K562 (cell line): ENCODE results near the gene TUBB1. TPM values are rescaled to one million over a fixed set of nuclear protein-coding genes. Genes with fewer than 3 reads are reported as not detected.

Source experiments
- CBFA2T2 ChIP-seq: fragments of 450-650 bp; conservative IDR thresholded peaks from 2 replicates; pipeline ENCODE4 v1.6.1; 2017; ENCODE audit warnings: mild to moderate bottlenecking
- NFRKB ChIP-seq: fragments of 450-650 bp; IDR thresholded peaks from 2 replicates; pipeline ENCODE4 v1.6.1; 2016; ENCODE audit warnings: low read depth
- PHTF2 ChIP-seq: fragments of 250-450 bp; sonication (Bioruptor Pico); IDR thresholded peaks from 2 replicates; pipeline ENCODE4 v1.5.0; 2021; ENCODE audit warnings: mild to moderate bottlenecking
- RB1 ChIP-seq: fragments of 450-650 bp; IDR thresholded peaks from 2 replicates; pipeline ENCODE4 v1.6.1; 2017; ENCODE audit warnings: low read depth, mild to moderate bottlenecking
- SIX5 ChIP-seq, 2 experiments: IDR thresholded peaks; 2 replicates each; pipeline ENCODE4 v1.6.1; 2011; ENCODE audit warnings: low read length in 2 of 2, borderline replicate concordance in 1 of 2, low read depth in 1 of 2, mild to moderate bottlenecking in 1 of 2, moderate library complexity in 1 of 2; ENCODE audit not compliant: insufficient read depth in 1 of 2
- SMAD2 ChIP-seq: fragments of 150-350 bp; IDR thresholded peaks from 2 replicates; pipeline ENCODE4 v1.6.1; 2014; ENCODE audit warnings: low read depth, mild to moderate bottlenecking, low read length
- TRIM28 ChIP-seq: fragments of 450-650 bp; IDR thresholded peaks from 2 replicates; pipeline ENCODE4 v1.6.1; 2017
- TSC22D4 ChIP-seq: fragments of 450-650 bp; IDR thresholded peaks from 2 replicates; pipeline ENCODE4 v1.6.1; 2016; ENCODE audit warnings: missing genetic modification characterization, missing biosample characterization, control low read depth
- ZBTB1 ChIP-seq: sonication (generic); formaldehyde crosslinking; IDR thresholded peaks from 2 replicates; pipeline ENCODE4 v1.8.1; 2023; ENCODE audit warnings: missing genetic modification reagents, low read depth, mild to moderate bottlenecking, borderline replicate concordance
- ZNF232 ChIP-seq: sonication (generic); formaldehyde crosslinking; IDR thresholded peaks from 2 replicates; pipeline ENCODE4 v1.8.0; 2022; ENCODE audit warnings: mild to moderate bottlenecking, missing genetic modification reagents
- ZNF507 ChIP-seq: conservative IDR thresholded peaks from 2 replicates; pipeline ENCODE4 v1.6.1; 2017; ENCODE audit warnings: missing genetic modification characterization, missing compliant biosample characterization
- polyA plus RNA-seq, 8 experiments: library from polyadenylated mRNA; depleted of rRNA in 4 of 8; stranded (reverse) in 5 of 8; unstranded in 3 of 8; fragments of >200 nt; fragmentation: Nextera tagmentation in 2 of 8; fragmentation: Illumina TruSeq in 1 of 8; extraction: Ambion mirVana in 2 of 8; extraction: Trizol in 1 of 8; gene quantifications; 2 replicates each; pipeline versions ENCODE4 v1.2.1 to v1.2.3, GENCODE V29; 2011 to 2014; ENCODE audit warnings: inconsistent platforms in 1 of 8, missing spikeins in 1 of 8
- total RNA-seq, 7 experiments: library from RNA; depleted of rRNA in 6 of 7; stranded (reverse); fragments of >200 nt in 6 of 7; fragmentation: Illumina TruSeq in 2 of 7; extraction: Trizol in 2 of 7; gene quantifications; 2 replicates each; pipeline versions ENCODE4 v1.2.1 to v1.2.3, GENCODE V29; 2011 to 2021; ENCODE audit warnings: low replicate concordance in 1 of 7
- TF ChIP-seq, protein P1 (sequence below), 2 experiments: fragments of 150-350 bp in 1 of 2; IDR thresholded peaks; 2 replicates each; pipeline ENCODE4 v1.6.1; 2012 to 2016; ENCODE audit warnings: low read depth in 2 of 2, low read length in 2 of 2, mild to moderate bottlenecking in 1 of 2, moderate library complexity in 1 of 2
- TF ChIP-seq, protein P2 (sequence below): IDR thresholded peaks from 2 replicates; pipeline ENCODE4 v1.6.1; 2014; ENCODE audit warnings: antibody characterized with exemption
- TF ChIP-seq, protein P3 (sequence below): fragments of 450-650 bp; IDR thresholded peaks from 2 replicates; pipeline ENCODE4 v1.6.1; 2016; ENCODE audit warnings: mild to moderate bottlenecking
- TF ChIP-seq, protein P4 (sequence below), 3 experiments: fragments of 200-800 bp in 1 of 3; fragments of 250-450 bp in 1 of 3; fragments of 450-650 bp in 1 of 3; sonication (Bioruptor Pico) in 1 of 3; sonication (Bioruptor generic) in 1 of 3; formaldehyde crosslinking in 1 of 3; IDR thresholded peaks; 2 replicates each; pipeline versions ENCODE4 v1.6.1 to v1.8.0; 2016 to 2022; ENCODE audit warnings: mild to moderate bottlenecking in 2 of 3, missing genetic modification characterization in 2 of 3, missing compliant biosample characterization in 1 of 3, moderate library complexity in 1 of 3

The TUBB1 gene
- total and polyA plus RNA-seq, 9 of the 15 experiments (the other 6 are each of a cell fraction or from before 2014, with no cell fraction given): 1.5 to 3.9 (median 2.4) TPM

GRCh38 chr20:59020938-59021551 lies 1.8 kb downstream of the TUBB1 start (continued):
- peak; percentile 68; the same call in 1 of the 2 replicates for TF ChIP-seq TRIM28
- no peak for TF ChIP-seq SMAD2
- no peak for TF ChIP-seq ZBTB1
- TF ChIP-seq RB1: no peak
- TF ChIP-seq, protein P1, sequence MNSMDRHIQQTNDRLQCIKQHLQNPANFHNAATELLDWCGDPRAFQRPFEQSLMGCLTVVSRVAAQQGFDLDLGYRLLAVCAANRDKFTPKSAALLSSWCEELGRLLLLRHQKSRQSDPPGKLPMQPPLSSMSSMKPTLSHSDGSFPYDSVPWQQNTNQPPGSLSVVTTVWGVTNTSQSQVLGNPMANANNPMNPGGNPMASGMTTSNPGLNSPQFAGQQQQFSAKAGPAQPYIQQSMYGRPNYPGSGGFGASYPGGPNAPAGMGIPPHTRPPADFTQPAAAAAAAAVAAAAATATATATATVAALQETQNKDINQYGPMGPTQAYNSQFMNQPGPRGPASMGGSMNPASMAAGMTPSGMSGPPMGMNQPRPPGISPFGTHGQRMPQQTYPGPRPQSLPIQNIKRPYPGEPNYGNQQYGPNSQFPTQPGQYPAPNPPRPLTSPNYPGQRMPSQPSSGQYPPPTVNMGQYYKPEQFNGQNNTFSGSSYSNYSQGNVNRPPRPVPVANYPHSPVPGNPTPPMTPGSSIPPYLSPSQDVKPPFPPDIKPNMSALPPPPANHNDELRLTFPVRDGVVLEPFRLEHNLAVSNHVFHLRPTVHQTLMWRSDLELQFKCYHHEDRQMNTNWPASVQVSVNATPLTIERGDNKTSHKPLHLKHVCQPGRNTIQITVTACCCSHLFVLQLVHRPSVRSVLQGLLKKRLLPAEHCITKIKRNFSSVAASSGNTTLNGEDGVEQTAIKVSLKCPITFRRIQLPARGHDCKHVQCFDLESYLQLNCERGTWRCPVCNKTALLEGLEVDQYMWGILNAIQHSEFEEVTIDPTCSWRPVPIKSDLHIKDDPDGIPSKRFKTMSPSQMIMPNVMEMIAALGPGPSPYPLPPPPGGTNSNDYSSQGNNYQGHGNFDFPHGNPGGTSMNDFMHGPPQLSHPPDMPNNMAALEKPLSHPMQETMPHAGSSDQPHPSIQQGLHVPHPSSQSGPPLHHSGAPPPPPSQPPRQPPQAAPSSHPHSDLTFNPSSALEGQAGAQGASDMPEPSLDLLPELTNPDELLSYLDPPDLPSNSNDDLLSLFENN (IDR thresholded peaks at IDR 0.05; ENCODE audit: low read depth in 2 of 2, low read length in 2 of 2): peak in 1 of 2 experiments; percentile 98; a peak in 2 of 4 replicates
- TF ChIP-seq ZNF507: no peak
- no peak for TF ChIP-seq PHTF2 (CRISPR knock-in tag)
- TF ChIP-seq, protein P2, sequence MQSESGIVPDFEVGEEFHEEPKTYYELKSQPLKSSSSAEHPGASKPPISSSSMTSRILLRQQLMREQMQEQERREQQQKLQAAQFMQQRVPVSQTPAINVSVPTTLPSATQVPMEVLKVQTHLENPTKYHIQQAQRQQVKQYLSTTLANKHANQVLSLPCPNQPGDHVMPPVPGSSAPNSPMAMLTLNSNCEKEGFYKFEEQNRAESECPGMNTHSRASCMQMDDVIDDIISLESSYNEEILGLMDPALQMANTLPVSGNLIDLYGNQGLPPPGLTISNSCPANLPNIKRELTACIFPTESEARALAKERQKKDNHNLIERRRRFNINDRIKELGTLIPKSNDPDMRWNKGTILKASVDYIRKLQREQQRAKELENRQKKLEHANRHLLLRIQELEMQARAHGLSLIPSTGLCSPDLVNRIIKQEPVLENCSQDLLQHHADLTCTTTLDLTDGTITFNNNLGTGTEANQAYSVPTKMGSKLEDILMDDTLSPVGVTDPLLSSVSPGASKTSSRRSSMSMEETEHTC: no peak
- TF ChIP-seq SIX5 (IDR thresholded peaks at IDR 0.05; ENCODE audit: borderline replicate concordance in 1 of 2, insufficient read depth in 1 of 2, low read depth in 1 of 2, low read length in 2 of 2): no peak
- TF ChIP-seq TSC22D4 (tag): no peak
- TF ChIP-seq, protein P3, sequence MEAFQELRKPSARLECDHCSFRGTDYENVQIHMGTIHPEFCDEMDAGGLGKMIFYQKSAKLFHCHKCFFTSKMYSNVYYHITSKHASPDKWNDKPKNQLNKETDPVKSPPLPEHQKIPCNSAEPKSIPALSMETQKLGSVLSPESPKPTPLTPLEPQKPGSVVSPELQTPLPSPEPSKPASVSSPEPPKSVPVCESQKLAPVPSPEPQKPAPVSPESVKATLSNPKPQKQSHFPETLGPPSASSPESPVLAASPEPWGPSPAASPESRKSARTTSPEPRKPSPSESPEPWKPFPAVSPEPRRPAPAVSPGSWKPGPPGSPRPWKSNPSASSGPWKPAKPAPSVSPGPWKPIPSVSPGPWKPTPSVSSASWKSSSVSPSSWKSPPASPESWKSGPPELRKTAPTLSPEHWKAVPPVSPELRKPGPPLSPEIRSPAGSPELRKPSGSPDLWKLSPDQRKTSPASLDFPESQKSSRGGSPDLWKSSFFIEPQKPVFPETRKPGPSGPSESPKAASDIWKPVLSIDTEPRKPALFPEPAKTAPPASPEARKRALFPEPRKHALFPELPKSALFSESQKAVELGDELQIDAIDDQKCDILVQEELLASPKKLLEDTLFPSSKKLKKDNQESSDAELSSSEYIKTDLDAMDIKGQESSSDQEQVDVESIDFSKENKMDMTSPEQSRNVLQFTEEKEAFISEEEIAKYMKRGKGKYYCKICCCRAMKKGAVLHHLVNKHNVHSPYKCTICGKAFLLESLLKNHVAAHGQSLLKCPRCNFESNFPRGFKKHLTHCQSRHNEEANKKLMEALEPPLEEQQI: no peak
- TF ChIP-seq, protein P4, sequence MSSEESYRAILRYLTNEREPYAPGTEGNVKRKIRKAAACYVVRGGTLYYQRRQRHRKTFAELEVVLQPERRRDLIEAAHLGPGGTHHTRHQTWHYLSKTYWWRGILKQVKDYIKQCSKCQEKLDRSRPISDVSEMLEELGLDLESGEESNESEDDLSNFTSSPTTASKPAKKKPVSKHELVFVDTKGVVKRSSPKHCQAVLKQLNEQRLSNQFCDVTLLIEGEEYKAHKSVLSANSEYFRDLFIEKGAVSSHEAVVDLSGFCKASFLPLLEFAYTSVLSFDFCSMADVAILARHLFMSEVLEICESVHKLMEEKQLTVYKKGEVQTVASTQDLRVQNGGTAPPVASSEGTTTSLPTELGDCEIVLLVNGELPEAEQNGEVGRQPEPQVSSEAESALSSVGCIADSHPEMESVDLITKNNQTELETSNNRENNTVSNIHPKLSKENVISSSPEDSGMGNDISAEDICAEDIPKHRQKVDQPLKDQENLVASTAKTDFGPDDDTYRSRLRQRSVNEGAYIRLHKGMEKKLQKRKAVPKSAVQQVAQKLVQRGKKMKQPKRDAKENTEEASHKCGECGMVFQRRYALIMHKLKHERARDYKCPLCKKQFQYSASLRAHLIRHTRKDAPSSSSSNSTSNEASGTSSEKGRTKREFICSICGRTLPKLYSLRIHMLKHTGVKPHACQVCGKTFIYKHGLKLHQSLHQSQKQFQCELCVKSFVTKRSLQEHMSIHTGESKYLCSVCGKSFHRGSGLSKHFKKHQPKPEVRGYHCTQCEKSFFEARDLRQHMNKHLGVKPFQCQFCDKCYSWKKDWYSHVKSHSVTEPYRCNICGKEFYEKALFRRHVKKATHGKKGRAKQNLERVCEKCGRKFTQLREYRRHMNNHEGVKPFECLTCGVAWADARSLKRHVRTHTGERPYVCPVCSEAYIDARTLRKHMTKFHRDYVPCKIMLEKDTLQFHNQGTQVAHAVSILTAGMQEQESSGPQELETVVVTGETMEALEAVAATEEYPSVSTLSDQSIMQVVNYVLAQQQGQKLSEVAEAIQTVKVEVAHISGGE (CRISPR knock-in tag; IDR thresholded peaks at IDR 0.05): peak in 1 of 3 experiments; percentile 67; a peak in 2 of 6 replicates
- peak; percentile 96 for TF ChIP-seq CBFA2T2
- peak; percentile 69; the same call in 1 of the 2 replicates for TF ChIP-seq NFRKB
- TF ChIP-seq ZNF232 (CRISPR knock-in tag): no peak
